HFFc6 (cell line): ENCODE data around the gene JAZF1. TPM values are rescaled to one million over a fixed set of nuclear protein-coding genes. Genes with fewer than 3 reads are reported as not detected.

Source experiments
- DNase-seq: peaks from one replicate; pipeline ENCODE4 v3.0.0-alpha.2; 2018
- H3K27ac Mint-ChIP-seq: 2 replicates; pipeline ENCODE4 v1.8.0; 2020; ENCODE audit warnings: mild to moderate bottlenecking, mixed read lengths
- H3K27me3 Mint-ChIP-seq: 2 replicates; pipeline ENCODE4 v1.8.0; 2021; ENCODE audit warnings: mild to moderate bottlenecking, moderate library complexity, mixed read lengths; ENCODE audit not compliant: insufficient read depth
- H3K36me3 Mint-ChIP-seq: 2 replicates; pipeline ENCODE4 v1.8.0; 2021; ENCODE audit warnings: low read depth, mixed read lengths
- H3K4me1 Mint-ChIP-seq: 2 replicates; pipeline ENCODE4 v1.8.0; 2020; ENCODE audit warnings: low read depth, mixed read lengths
- H3K4me3 Mint-ChIP-seq: 2 replicates; pipeline ENCODE4 v1.8.0; 2020; ENCODE audit warnings: mild to moderate bottlenecking, moderate library complexity, mixed read lengths
- H3K9me3 Mint-ChIP-seq: 2 replicates; pipeline ENCODE4 v1.8.0; 2020; ENCODE audit warnings: mild to moderate bottlenecking, mixed read lengths
- CTCF ChIP-seq: fragments of 200-600 bp; sonication (generic); IDR thresholded peaks from 2 replicates; pipeline ENCODE4 v1.5.0; 2021; ENCODE audit warnings: antibody characterized with exemption, mild to moderate bottlenecking
- total RNA-seq, 6 experiments: library from RNA; stranded (reverse); fragmentation: NEBNext Ultra II Directional; extraction: Animal tissue kit (Norgen Biotek cat#: 25700); gene quantifications; 2 replicates in 1 of 6; 3 replicates in 5 of 6; pipeline ENCODE4 v1.2.3, GENCODE V29; 2021

JAZF1 gene
- total RNA-seq, 6 experiments from 2014 or later = 17.5 to 26.3 (median 21.4) TPM

GRCh38 chr7:28224675-28225074, 44.1 kb upstream of the JAZF1 start:
- no peak for TF ChIP-seq CTCF
- no peaks in the 10 kb centered on the region for H3K36me3 Mint-ChIP-seq
- H3K4me1 Mint-ChIP-seq = no peaks in the 10 kb centered on the region
- no peak overlapping the region for H3K4me3 Mint-ChIP-seq
- H3K27me3 Mint-ChIP-seq = peaks cover 4% of the 10 kb centered on the region; the same call in 1 of the 2 replicates
- DNase-seq = no peak
- no peaks in the 10 kb centered on the region for H3K9me3 Mint-ChIP-seq
- no peak overlapping the region for H3K27ac Mint-ChIP-seq

GRCh38 chr7:28224172-28224571, 43.6 kb upstream of the JAZF1 start:
- Mint-ChIP-seq H3K27ac (no peak overlapping the region), H3K9me3 (no peaks in the 10 kb centered on the region), H3K4me3 (no peak overlapping the region), H3K4me1 (no peaks in the 10 kb centered on the region), H3K27me3 (peaks cover 4% of the 10 kb centered on the region; the same call in 1 of the 2 replicates), H3K36me3 (no peaks in the 10 kb centered on the region)
- no peak for DNase-seq
- TF ChIP-seq CTCF = no peak

- no peak for DNase-seq
- Mint-ChIP-seq H3K4me3 (no peak overlapping the region), H3K36me3 (no peaks in the 10 kb centered on the region), H3K27me3 (peaks cover 9% of the 10 kb centered on the region), H3K9me3 (no peaks in the 10 kb centered on the region), H3K4me1 (no peaks in the 10 kb centered on the region), H3K27ac (no peak overlapping the region)
- TF ChIP-seq CTCF = no peak
Measured at GRCh38 chr7:28222636-28223035, 42.0 kb upstream of the JAZF1 start.

GRCh38 chr7:28219793-28220192, 39.2 kb upstream of the JAZF1 start:
- no peak for DNase-seq
- Mint-ChIP-seq H3K4me1 (no peaks in the 10 kb centered on the region), H3K4me3 (no peak overlapping the region), H3K27ac (no peak overlapping the region), H3K36me3 (no peaks in the 10 kb centered on the region), H3K27me3 (peaks cover 9% of the 10 kb centered on the region), H3K9me3 (no peaks in the 10 kb centered on the region)
- TF ChIP-seq CTCF = no peak

- Mint-ChIP-seq H3K27me3 (peaks cover 6% of the 10 kb centered on the region), H3K27ac (no peak overlapping the region), H3K36me3 (no peaks in the 10 kb centered on the region), H3K4me3 (no peak overlapping the region), H3K4me1 (no peaks in the 10 kb centered on the region), H3K9me3 (no peaks in the 10 kb centered on the region)
- no peak for TF ChIP-seq CTCF
- no peak for DNase-seq
Measured at GRCh38 chr7:28217143-28217542, 36.5 kb upstream of the JAZF1 start.

- H3K27ac Mint-ChIP-seq = no peak overlapping the region
- peaks cover 13% of the 10 kb centered on the region for H3K4me1 Mint-ChIP-seq
- DNase-seq = no peak
- no peaks in the 10 kb centered on the region for H3K9me3 Mint-ChIP-seq
- no peak overlapping the region for H3K4me3 Mint-ChIP-seq
- no peaks in the 10 kb centered on the region for H3K36me3 Mint-ChIP-seq
- H3K27me3 Mint-ChIP-seq = peaks cover 3% of the 10 kb centered on the region
- no peak for TF ChIP-seq CTCF
Measured at GRCh38 chr7:28211006-28211405, 30.4 kb upstream of the JAZF1 start.
